HTERT RPE-1 (cell line): Measurements from ENCODE around the gene PRKD2.
"Not testable (repeated sequence)": the region's sequence is repeated elsewhere in the genome, so short reads cannot be mapped to it uniquely, and the experiment has no call there.

Experiments used
- in situ Hi-C: fragments of 300-500 bp; cut with MboI; formaldehyde crosslinking; loops from 4 replicates; pipeline ENCODE4 v1.14.3; 2020; ENCODE audit warnings: low sequenced_read_pairs

Gene PRKD2

GRCh38 chr19:46717034-46717715 is at the start of gene PRKD2:
Gene PRKD2 (minus strand): TSS chr19:46717114. CDS start chr19:46716370, 744 bp downstream.
- in situ Hi-C loops = no loop called here

GRCh38 chr19:46764817-46765291 is 47.9 kb upstream of the PRKD2 start:
- in situ Hi-C loops = no loop called here

GRCh38 chr19:46762245-46762890 is 45.5 kb upstream of the PRKD2 start:
- in situ Hi-C loops = no loop called here

- in situ Hi-C loops = no loop called here
These were observed 44.5 kb upstream of the PRKD2 start for GRCh38 chr19:46761418-46761831.

GRCh38 chr19:46760897-46761296 is 44.0 kb upstream of the PRKD2 start:
- in situ Hi-C loops = not testable (repeated sequence)

- in situ Hi-C loops = no loop called here
These were observed 43.4 kb upstream of the PRKD2 start for GRCh38 chr19:46760363-46760762.

- in situ Hi-C loops = no loop called here
These were observed 43.0 kb upstream of the PRKD2 start for GRCh38 chr19:46759817-46760333.

- in situ Hi-C loops = no loop called here
These were observed 42.3 kb upstream of the PRKD2 start for GRCh38 chr19:46759206-46759605.

- in situ Hi-C loops = no loop called here
These were observed 39.6 kb upstream of the PRKD2 start for GRCh38 chr19:46756544-46756888.

- in situ Hi-C loops = no loop called here
These were observed 39.1 kb upstream of the PRKD2 start for GRCh38 chr19:46755853-46756543.

- in situ Hi-C loops = no loop called here
These were observed 38.4 kb upstream of the PRKD2 start for GRCh38 chr19:46755077-46755852.

- in situ Hi-C loops = no loop called here
These were observed 36.7 kb upstream of the PRKD2 start for GRCh38 chr19:46753420-46754155.

GRCh38 chr19:46748325-46749109 is 31.6 kb upstream of the PRKD2 start:
- in situ Hi-C loops = no loop called here

- in situ Hi-C loops = no loop called here
These were observed 29.6 kb upstream of the PRKD2 start, which contains the start of gene STRN4 for GRCh38 chr19:46746281-46747057. Gene STRN4 (minus strand): TSS chr19:46746450. CDS start chr19:46746430, 20 bp downstream.

- in situ Hi-C loops = no loop called here
These were observed 28.8 kb upstream of the PRKD2 start, which contains the start of gene FKRP for GRCh38 chr19:46745521-46746280. Gene FKRP (plus strand): TSS chr19:46746057. CDS start chr19:46755451, 9,394 bp downstream.

- in situ Hi-C loops = no loop called here
These were observed 28.1 kb upstream of the PRKD2 start for GRCh38 chr19:46745030-46745429.

- in situ Hi-C loops = no loop called here
These were observed 27.2 kb upstream of the PRKD2 start for GRCh38 chr19:46744005-46744691.
